Ovary (tissue), 9 donors: ENCODE results near the gene HIVEP3. TPM values are rescaled to one million over a fixed set of nuclear protein-coding genes. Genes with fewer than 3 reads are reported as not detected.

Experiments
- DNase-seq, 5 donors: peaks; one replicate each; pipeline ENCODE4 v3.0.0-alpha.2; 2019 to 2020
- H3K27ac ChIP-seq, 2 donors: fragments of 200-600 bp; one replicate each; pipeline versions ENCODE4 v1.5.1 to v1.8.0; 2019 to 2022
- H3K27me3 ChIP-seq: fragments of 200-600 bp; one replicate; pipeline ENCODE4 v1.8.0; 2022
- H3K36me3 ChIP-seq: fragments of 200-600 bp; sonication (generic); one replicate; pipeline ENCODE4 v1.5.1; 2019
- H3K4me1 ChIP-seq: one replicate; pipeline ENCODE4 v1.8.1; 2013; ENCODE audit warnings: mild to moderate bottlenecking, moderate library complexity; ENCODE audit not compliant: insufficient read depth
- H3K4me3 ChIP-seq: fragments of 200-600 bp; sonication (generic); one replicate; pipeline ENCODE4 v1.5.1; 2017
- H3K9me3 ChIP-seq, 2 donors: fragments of 200-600 bp in 1 of 2; sonication (generic) in 1 of 2; one replicate each; pipeline versions ENCODE4 v1.5.1 to v1.8.1; 2013 to 2019; ENCODE audit warnings: mild to moderate bottlenecking in 1 of 2, moderate library complexity in 1 of 2
- EP300 ChIP-seq: sonication (generic); formaldehyde crosslinking; IDR thresholded peaks from one replicate; pipeline ENCODE4 v1.6.1; 2017; ENCODE audit warnings: antibody characterized with exemption
- POLR2A ChIP-seq: fragments of 450-650 bp; IDR thresholded peaks from one replicate; pipeline ENCODE4 v1.6.1; 2017; ENCODE audit warnings: antibody characterized with exemption, mild to moderate bottlenecking, moderate library complexity
- WGBS, 3 donors: extraction: QIAGEN DNeasy Blood & Tissue Kit in 1 of 3; methylation state at CpG; one replicate each; pipeline versions ENCODE4 v1.1.5 to v1.1.7; 2013 to 2017; 5-methylcytosine and 5-hydroxymethylcytosine counted together
- intact Hi-C, 4 donors: fragments of 100-400 bp; cut with DNase I; formaldehyde crosslinking; loops; one replicate each; pipeline versions ENCODE4 v1.11.0 to v1.15.1; 2022 to 2023
- polyA plus RNA-seq, 2 donors: library from polyadenylated mRNA; stranded (reverse); fragments of 200-250 nt in 1 of 2; fragments of 350-450 nt in 1 of 2; fragmentation: Illumina TruSeq in 1 of 2; extraction: RNeasy Lipid Tissue Mini Kit (QIAGEN cat#74804) in 1 of 2; gene quantifications; one replicate each; pipeline ENCODE4 v1.2.3, GENCODE V29; 2013 to 2014
- total RNA-seq, 7 donors: library from RNA; depleted of rRNA in 2 of 7; stranded (reverse); fragments of >200 nt in 2 of 7; fragmentation: NEBNext Ultra II Directional in 3 of 7; extraction: Animal tissue kit (Norgen Biotek cat#: 25700) in 3 of 7; gene quantifications; one replicate each; pipeline versions ENCODE4 v1.1.0 to v1.2.4, GENCODE V29; 2016 to 2023
- TF ChIP-seq, protein P1 (sequence below), 3 donors: fragments of 450-650 bp in 2 of 3; fragments of 200-600 bp in 1 of 3; IDR thresholded peaks; one replicate each; pipeline versions ENCODE4 v1.5.1 to v1.8.0; 2016 to 2022; ENCODE audit warnings: antibody characterized with exemption in 3 of 3, mild to moderate bottlenecking in 1 of 3
- donor health status: DM: no; HTN: no; CAD: no; lungs with moderate emphysema.
- donor health status: DM: no; HTN: no; CAD: no.
- donor health status: Bipolar disorder and iron deficiency.
- donor health status: DM: yes; HTN: yes; CAD: no.
- donor health status: DM: no; HTN: no; CAD: no.
- donor health status: DM: yes; HTN: yes; CAD: no.

The HIVEP3 gene
- total and polyA plus RNA-seq, 9 donors: 3.0 to 7.5 (median 5.2) TPM

DNA sequence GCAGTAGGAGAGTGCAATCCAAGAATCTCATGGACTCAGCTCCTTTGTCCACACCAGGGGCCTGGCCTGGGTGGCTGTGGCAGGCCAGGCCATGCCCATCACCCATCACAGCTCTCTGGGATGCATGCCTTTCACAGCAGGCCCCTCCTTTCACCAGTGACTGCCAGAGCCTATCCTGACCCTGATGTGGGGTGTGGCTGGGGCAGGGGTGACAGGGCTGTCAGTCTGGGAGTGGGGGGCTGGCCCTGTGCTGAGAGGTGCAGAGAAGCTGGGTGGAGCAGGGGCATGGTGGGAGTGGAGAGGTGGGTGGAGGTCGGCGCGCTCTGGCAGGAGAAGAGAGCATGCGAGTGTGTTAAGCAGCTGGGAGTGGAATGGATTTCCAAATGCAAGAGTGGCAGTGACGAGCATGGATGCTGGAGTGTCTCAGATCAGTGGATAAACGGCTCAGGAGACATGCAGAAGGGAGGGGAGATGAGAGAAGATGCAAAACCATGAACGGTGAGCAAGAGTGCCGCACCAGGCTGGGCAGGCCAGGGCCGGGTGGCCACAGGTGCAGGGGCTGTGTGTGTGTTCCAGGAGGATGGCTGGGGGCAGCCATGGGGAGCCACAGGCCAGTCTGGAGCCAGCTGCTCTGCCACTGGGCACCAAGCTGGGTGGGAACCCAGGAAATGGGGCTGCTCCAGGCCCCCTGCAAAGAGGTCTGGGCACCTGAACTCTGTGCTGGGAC lies 394.6 kb downstream of the HIVEP3 start:
- Histone ChIP-seq H3K4me1 (no peaks in the 10 kb centered on the region), H3K4me3 (no peak overlapping the region), H3K27me3 (no peaks in the 10 kb centered on the region), H3K9me3 (no peaks in the 10 kb centered on the region), H3K36me3 (no peaks in the 10 kb centered on the region), H3K27ac (no peak overlapping the region)
- intact Hi-C loops: no loop called here
- DNase-seq: no peak
- TF ChIP-seq POLR2A: no peak
- TF ChIP-seq, protein P1, sequence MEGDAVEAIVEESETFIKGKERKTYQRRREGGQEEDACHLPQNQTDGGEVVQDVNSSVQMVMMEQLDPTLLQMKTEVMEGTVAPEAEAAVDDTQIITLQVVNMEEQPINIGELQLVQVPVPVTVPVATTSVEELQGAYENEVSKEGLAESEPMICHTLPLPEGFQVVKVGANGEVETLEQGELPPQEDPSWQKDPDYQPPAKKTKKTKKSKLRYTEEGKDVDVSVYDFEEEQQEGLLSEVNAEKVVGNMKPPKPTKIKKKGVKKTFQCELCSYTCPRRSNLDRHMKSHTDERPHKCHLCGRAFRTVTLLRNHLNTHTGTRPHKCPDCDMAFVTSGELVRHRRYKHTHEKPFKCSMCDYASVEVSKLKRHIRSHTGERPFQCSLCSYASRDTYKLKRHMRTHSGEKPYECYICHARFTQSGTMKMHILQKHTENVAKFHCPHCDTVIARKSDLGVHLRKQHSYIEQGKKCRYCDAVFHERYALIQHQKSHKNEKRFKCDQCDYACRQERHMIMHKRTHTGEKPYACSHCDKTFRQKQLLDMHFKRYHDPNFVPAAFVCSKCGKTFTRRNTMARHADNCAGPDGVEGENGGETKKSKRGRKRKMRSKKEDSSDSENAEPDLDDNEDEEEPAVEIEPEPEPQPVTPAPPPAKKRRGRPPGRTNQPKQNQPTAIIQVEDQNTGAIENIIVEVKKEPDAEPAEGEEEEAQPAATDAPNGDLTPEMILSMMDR (IDR thresholded peaks at IDR 0.05): no peak
- TF ChIP-seq EP300: no peak
- 77 to 83% (median 80%) methylated on average over 9 of the region's 9 CpGs for WGBS, 3 donors

DNA sequence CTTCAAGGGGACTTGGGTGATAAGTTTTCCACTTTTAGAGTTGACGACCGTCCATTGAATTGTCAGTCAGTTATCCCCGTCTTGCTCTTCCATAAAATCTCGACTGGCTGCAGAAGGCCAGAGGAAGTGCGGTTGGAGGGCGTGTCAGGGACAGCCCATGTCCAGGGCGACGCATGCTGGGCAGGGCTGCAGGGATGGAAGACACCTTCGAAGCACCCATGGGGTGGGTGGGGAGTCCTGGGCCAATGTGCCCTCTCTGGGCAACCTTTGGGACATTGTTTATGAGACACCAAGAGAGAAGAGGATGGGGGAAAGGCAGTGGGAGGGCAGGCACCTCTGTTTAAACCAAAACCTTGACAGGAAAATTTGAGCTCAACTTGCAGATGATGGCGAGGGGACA lies 395.7 kb downstream of the HIVEP3 start:
- H3K4me3 ChIP-seq: no peak overlapping the region
- no peaks in the 10 kb centered on the region for H3K9me3 ChIP-seq
- H3K36me3 ChIP-seq: no peaks in the 10 kb centered on the region
- no peak for DNase-seq
- H3K27ac ChIP-seq: no peak overlapping the region
- WGBS, 3 donors: 82 to 88% (median 83%) methylated on average over 10 of the region's 10 CpGs
- H3K4me1 ChIP-seq: no peaks in the 10 kb centered on the region
- intact Hi-C loops: no loop called here
- no peaks in the 10 kb centered on the region for H3K27me3 ChIP-seq
- TF ChIP-seq POLR2A (no peak), EP300 (no peak)
- TF ChIP-seq, protein P1 (IDR thresholded peaks at IDR 0.05): no peak

DNA sequence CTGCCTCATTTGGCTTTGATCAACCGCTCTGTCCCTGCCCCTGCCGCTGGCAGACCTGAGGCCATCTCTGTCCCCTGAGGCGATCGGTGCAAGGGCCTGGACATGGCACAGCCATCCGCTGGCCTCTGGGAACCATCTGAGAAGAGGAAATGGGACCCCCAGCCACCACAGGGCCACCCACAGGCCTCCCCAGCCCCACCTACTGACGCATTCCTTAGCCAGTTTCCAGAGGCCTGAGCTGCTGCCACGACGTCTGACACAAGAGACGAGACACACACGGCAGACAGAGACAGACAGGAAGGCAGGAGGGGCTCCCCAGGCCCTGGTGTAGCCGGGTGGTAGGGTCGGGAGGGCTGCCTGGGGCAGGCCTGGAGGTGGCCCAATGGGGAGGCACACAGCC lies 397.0 kb downstream of the HIVEP3 start:
- intact Hi-C loops: no loop called here

DNA sequence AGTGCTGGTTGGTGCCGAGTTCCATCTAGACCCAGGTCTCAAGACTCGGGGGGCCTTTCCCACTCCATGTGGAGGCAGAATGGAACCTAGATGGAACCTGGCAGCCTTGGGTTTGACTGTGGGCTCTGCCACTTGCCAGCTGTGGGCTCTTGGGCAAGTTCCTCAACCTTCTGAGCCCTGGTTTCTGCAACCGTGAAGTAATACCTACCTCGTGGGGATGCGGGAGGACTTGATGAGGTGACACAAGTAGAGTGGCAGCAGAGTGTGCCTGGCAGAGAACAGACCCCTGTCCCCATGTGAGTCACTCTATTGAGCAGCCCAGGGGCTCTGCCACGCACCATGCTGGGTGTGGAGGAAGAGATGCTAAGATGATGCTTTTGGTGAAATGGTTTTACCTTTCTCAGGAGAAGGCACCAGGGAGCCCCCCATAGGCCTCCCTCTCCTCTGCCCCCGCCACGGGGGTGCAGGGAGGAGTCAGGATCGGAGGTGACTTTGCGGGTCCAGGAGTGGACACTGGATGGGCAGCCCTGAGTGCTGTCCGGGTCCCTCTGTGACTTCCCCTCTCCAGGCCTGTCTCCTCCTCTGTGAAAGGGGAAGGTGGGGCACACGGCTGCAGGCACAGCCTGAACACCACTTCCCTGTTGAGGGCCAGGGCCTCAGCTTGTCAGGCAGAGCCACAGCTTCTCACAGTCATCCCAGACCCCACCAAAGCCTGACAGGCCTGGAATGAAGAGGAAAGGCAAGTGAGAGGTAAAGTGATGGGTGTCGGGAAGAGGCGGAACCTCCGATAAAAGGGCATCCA lies 397.6 kb downstream of the HIVEP3 start:
- no peak overlapping the region for H3K4me3 ChIP-seq
- TF ChIP-seq EP300 (no peak), POLR2A (no peak)
- TF ChIP-seq, protein P1 (IDR thresholded peaks at IDR 0.05): no peak
- no peaks in the 10 kb centered on the region for H3K9me3 ChIP-seq
- H3K36me3 ChIP-seq: no peaks in the 10 kb centered on the region
- DNase-seq: no peak
- WGBS, 3 donors: 84 to 95% (median 85%) methylated on average over 11 to 15 of the region's 15 CpGs
- intact Hi-C loops: no loop called here
- peaks cover 2% of the 10 kb centered on the region for H3K4me1 ChIP-seq
- no peak overlapping the region for H3K27ac ChIP-seq
- H3K27me3 ChIP-seq: no peaks in the 10 kb centered on the region

More for the DNA sequence above, 397.0 kb downstream of the HIVEP3 start:
- WGBS, 3 donors: 73 to 84% (median 77%) methylated on average over 12 of the region's 12 CpGs
- Histone ChIP-seq H3K36me3 (no peaks in the 10 kb centered on the region), H3K9me3 (no peaks in the 10 kb centered on the region), H3K4me3 (no peak overlapping the region), H3K27ac (no peak overlapping the region), H3K4me1 (no peaks in the 10 kb centered on the region), H3K27me3 (no peaks in the 10 kb centered on the region)
- DNase-seq: no peak
- no peak for TF ChIP-seq EP300
- TF ChIP-seq, protein P1 (IDR thresholded peaks at IDR 0.05): no peak
- no peak for TF ChIP-seq POLR2A
